ENCODE results near the gene CIBAR2. TPM values are rescaled to one million over a fixed set of nuclear protein-coding genes. Genes with fewer than 3 reads are reported as not detected.

CIBAR2 gene
- not detected in 2 replicates for total RNA-seq (2014; rRNA removed; shearing (Covaris generic))

DNA sequence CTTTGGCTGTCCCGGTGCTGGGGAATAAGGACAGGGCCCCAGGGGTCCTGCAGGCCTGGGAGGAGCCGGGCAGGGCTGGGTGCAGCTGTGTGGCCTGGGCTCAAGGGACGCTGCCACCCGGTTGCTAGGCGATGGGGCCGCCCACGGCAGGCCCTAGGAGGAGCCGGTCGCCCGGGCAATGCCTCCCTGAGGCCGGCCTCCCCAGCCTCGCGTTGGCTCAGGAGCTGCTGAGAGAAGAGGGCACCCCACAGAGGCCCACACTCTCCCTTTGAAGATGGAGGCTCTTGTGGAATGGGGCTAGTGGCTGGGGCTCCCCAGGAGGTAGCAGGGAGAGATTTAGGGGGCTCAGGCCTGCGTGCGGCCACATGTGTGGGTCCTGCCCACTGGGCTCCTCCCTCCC is at the start of gene CIBAR2:
CIBAR2 (minus strand) TSS at position 109 of the 400 bp plus-strand sequence. CDS start 120 bp downstream, outside the sequence.

Other genes with a start within 250 kb of the CIBAR2 start
- gene ZDHHC7, start 100.9 kb downstream of the CIBAR2 start, total RNA-seq (2014; rRNA removed; shearing (Covaris generic)): 37.1 and 38.7 TPM in 2 replicates
- gene KIAA0513, start 84.7 kb downstream of the CIBAR2 start, total RNA-seq (2014; rRNA removed; shearing (Covaris generic)): 5.2 and 7.0 TPM in 2 replicates

All from A375 (cell line).